GM18526 (cell line): ENCODE results near the gene ADAM19.

Source experiments
- POLR2A ChIP-seq: IDR thresholded peaks from 3 replicates; pipeline ENCODE4 v1.6.1; 2011; ENCODE audit not compliant: insufficient read length; ENCODE audit errors: extremely low read depth

Gene ADAM19

DNA sequence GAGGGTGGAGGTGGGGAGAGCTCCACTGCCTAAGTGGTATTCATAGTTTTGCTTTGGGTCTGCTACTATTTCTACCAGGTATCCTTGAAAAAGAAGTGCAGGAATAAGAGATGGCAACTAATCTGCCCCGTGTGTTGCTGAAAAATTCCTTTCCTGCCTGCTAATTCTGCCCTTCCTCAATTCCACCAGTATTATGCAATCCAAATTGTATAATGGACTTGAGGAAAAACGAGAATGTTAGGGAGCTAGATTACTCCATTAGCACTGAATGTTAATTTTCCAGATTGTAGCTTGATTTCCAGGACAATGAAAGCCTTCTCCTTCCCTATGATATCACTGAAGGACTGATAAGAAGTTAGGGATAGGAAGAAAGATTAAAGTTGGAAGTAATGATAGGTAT lies 16.9 kb downstream of the ADAM19 start:
- no peak for TF ChIP-seq POLR2A

DNA sequence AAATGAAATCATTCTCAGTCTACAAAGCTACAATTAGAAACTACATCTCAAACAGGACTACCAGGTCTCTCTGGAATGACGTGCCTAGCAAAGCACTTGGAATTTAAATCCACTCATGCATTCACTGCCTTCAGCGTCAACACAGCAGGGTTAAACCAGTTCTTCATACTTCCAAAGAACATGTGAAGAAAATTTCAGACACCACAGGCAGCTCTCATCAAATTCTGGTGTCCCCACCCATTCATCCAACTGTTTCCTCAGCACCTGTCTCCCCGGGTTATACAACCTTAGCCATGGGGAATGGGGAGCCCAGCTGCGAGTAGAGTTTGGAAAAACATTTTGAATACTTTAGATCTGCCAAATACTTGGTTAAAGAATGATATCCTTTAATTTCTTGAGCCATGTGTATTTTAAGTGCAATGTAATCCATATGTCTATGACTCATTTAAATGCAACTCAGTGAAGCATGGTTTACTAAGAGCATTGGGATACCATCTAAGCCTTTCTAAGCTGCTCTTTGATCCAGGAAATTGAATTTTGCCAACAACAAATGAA lies 17.5 kb downstream of the ADAM19 start:
- no peak for TF ChIP-seq POLR2A

DNA sequence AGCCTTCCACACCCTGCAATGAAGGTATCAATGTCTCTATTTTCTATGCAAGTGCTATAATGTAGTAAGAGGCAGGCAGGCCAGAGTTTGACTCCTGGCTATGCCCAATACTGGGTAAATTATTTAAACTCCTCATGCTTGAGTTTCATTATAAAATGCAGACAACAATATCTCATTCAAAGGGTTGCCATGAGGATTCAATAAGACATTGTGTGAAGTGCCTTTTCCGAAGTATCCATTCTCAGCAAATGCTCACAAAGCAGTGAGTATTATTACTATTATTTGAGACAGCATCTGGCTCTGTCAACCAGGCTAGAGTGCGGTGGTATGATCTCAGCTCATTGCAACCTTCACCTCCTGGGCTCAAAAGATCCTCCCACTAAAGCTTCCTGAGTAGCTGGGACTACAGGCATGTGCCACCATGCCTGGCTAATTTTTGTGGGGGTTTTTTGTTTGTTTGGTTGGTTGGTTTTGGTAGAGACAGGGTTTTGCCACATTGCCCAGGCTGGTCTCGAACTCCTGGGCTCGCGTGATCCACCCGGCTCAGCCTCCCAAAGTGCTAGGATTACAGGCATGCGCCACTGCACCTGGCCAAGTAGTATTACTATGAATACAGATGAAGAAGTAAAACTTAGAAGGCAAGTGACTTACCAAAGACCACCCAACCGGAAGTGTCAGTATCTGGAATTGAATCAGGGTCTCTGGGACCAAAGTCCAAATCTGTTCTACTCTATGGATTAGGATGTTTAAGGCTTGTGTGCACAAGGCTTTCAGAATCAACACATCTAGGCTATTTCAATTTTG lies 18.8 kb downstream of the ADAM19 start:
- TF ChIP-seq POLR2A = no peak

DNA sequence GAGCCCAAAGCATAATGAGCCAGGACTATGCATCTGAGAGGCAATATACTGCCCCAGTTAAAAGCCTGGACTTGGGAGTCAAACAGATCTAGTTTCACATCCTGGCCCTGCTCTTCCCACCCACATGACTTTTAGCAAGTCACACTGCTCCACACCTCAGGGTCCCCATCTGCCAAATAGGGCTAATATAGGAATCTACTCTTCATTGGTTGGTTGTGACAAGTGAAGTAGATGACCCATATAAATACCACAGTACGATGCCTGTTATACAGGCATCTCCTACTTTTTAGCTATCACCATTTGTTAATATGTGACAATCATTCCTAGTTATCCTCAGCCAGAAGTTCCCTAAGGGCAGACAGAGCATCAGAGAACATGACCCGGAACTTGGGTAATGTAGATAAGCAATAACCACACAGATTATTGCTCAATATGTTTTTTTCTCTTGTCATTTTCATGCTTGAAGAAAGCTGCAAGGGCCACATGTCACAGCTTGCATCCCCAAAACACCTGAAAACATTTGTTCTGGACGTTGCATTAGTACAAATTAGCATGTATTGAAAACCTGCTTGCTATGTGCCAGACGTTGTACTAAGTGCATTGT lies 20.4 kb downstream of the ADAM19 start:
- no peak for TF ChIP-seq POLR2A

DNA sequence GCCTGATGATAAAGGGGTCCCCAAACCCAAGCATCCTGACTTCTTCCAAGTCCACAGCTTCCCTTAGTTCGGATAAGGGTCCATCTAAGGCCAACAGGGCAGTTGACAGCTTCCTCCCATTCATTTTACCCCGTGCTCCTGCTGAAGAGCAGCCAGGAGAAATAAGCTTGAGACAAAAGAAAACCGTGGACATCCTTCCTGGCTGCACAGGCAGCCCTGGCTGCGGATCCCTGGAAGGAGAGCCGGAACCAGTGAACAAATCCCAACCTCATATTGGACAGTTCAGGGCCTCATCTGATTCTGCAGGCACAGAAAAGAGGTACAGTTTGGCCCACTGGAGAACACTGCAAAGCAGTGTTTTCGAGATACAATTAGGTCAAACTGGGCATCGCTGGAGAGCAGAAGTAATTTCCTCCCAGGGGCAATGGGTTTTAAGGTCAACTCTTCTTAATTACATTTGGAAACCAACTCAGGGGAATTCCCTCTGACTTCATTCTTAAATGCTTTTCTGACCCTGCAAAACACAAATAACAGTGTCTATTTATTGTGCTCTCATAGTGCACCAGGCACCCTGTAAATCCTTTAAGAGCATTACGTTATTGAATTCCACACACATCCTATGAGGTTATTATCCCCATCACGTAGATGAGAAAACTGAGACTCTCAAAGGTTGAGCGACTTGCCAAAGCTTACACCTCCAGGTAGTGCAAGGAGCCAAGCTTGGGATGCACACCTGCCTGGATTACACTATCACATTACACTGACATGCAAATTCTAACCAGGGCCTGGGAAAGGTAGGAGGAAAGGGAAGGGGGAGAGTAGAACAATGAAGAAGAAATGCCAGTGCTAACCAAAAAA lies 21.2 kb downstream of the ADAM19 start:
- no peak for TF ChIP-seq POLR2A

DNA sequence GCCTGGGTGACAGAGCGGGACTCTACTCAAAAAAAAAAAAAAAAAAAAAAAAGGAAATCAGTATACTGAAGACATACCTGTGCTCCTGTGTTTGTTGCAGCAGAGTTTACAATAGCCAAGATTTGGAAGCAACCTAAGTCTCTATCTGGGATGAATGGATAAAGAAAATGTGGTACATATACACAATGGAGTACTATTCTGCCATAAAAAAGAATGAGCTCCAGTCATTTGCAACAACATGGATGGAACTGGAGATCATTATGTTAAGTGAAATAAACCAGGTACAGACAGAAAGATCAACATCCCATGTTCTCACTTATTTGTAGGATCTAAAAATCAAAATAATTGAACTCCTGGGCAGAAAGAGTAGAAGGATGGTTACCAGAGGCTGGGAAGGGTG lies 22.9 kb downstream of the ADAM19 start:
- TF ChIP-seq POLR2A = no peak

DNA sequence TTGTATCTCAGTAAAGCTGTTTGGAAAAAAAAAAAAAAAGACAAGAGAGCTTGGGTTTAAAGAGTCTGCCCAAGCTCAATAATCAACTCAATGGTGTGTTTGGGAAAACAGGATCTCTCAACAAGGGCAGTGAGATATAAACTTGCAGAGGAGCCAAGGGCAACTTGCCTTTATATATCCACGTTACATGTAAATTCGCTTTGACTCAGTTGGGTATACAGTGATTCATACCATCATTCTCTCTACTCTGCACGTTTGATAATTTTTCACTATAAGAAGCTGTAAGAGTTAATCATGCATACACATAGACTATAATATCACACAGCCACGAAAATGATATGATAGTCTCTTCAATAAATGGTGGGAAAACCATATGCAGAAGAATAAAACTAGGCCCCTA lies 24.9 kb downstream of the ADAM19 start:
- no peak for TF ChIP-seq POLR2A

DNA sequence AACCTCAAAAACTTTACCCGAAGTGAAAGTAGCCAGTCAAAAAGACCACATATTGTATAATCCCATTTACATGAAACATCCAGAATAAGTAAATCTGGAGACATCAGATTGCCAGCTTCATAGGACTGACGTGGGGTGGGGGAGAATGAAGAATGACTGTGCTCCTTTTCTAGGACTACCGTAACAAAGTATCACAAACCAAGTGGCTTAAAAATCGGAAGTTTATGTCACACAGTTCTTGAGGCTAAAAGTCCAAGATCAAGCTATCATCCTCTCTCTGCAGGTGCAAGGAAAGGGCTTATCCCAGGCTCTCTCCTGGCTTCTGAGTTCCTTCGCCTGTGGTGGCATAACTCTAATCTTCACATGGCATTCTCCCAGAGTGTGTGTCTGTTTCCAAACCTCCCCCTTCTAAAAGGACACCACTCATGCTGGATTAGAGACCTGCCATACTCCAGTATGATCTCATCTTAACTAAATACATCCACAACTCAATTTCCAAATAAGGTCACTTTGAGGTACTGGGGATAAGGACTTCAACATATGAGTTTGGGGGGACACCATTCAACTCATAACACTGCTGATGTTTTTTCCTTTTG lies 25.5 kb downstream of the ADAM19 start:
- TF ChIP-seq POLR2A = no peak

DNA sequence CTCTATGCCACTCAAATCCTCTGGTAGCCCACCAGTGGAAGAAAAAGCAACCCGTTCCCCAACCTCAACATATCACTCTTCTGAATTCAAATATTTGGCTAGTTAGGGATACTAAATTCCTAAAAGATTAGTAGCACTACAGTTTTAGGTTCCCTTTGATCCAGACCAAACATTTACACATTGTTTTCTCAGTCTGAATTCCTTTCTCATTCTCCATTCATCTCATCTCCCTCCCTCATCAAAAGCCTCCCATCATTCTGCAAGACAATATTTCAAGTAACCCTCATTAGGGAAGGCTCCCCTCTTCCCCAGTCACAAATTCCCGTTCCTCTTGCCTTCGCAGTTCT lies 26.3 kb downstream of the ADAM19 start:
- no peak for TF ChIP-seq POLR2A

DNA sequence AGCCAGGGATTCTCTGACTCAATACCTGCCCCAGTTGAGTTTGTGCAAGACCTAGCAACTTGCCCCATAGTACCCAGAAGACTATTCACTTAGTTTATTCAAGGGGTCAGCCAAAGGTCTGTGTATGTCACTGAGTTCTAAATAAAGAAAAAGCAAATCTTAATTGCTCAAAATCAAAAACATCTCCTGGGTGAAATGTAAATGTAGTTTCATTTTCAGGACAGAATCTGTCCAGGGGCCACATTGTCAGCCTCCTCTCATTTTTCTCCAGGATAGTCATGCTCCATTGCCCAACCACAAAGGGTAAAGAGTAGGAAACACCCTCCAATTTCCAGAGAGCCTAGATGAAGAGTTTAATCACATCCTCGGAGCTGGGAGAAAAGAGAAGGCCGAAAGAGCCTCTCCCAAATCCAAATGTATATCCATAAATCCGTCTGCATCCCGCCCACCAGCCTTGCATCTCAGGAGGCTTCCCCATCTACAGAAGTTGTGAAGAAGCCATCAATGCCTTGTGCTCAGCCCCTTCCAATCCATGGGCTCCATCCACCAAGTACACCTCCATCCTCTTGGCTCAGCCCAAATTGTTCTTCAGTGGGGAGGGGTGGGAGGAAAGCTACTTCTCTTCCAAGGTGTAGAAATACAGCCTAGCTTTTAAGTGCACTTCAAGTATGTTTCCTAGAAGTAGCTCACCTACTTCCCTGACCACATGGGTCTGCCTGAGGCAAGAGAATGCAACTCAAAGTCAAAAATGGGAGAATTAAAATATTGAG lies 26.9 kb downstream of the ADAM19 start:
- TF ChIP-seq POLR2A = no peak

DNA sequence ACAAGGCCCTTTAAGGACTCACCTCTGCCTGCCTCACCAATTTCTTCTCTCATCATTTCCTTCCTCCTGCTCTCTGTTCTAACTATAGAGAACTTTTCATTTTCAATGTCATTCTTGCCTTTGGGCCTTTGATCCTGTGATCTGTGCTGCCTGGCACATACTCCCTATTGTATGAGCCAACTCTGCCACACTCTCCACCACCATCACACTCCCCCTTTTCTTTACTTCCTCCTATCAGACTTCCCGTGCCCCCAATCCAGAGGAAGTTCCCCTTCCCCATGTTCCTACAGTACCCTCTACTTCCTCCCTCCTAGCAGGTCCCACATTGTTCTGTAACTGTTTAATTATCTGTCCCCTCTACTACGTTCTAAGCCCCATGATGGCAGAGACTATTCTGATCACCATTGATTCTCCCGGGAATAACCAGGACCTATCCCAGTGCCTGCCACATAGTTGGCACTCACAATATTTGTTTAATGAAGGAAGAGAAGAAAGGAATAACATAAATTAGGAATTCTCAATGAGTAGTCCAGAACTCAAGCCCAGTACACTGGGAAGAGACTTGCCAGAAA lies 27.5 kb downstream of the ADAM19 start:
- TF ChIP-seq POLR2A = no peak

DNA sequence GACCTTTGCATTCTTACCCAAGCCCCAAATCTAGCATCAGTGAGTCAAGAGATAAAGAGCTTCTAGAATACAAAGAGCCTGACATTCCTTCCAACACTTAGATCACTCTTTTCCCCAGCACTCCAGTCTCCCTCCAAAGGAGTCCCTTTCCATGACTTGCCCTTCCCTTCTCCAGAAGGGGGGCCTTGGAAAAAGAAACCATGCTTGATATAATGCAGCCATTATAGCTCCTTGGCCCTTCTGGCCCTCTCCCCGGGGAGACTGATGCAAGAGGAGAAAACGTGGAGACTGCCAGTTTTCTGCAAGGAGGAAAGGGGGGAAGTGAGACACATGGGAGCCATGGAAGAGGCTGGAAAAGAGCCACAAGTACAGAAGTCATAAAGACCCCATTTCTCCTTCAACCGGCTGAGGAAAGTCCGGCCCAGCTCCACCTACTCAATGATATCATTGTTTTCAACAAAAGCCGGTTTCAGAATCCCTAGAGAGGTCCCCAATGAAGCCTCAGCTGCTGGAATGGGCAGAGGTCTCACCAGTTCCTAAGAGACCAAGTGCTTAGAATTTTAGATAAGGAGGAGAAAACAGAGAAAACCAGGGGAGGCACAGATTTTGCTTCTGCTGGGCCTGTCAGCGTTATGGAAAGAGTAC lies 29.0 kb downstream of the ADAM19 start:
- TF ChIP-seq POLR2A = no peak

DNA sequence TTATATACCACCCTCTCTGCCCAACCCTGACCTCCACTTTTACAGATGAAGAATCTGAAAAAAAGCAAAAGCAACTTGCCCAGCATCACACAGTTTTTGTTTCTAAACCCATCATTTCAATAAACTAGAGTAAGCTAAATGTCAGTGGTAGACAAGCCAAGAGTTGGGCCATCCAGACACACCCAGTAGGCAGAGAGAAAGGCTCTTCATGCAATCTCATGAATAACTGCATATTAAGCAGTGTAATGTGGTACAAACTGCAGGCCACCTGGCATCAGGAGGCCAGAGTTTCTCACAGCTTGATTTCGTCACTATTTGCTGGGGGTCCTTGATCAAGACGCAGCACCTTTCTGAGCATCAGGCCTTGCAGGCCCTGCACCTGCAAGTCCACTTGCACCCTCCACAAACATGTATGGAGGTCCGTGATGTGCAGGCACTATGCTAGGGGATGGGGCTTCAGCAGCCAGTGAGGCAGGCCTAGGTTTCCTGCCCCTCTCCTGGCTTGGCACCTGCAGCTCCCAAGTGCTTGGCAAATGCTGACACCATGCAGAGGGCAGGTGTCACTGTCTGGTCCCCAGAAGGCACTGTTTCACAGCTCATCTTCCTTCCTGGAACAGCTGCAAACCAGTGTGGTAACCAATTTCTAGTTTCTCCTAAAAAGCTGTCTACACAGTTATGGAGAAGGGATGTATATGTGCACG lies 29.8 kb downstream of the ADAM19 start:
- TF ChIP-seq POLR2A = no peak
